ENCODE data around the gene SPATA13.

The SPATA13 gene

GRCh38 chr13:24263632-24264031 is 103.1 kb downstream of the SPATA13 start:
- no peak for DNase-seq

- no peak for DNase-seq
Measured at GRCh38 chr13:24264976-24265375, 104.5 kb downstream of the SPATA13 start.

GRCh38 chr13:24265453-24265852 is 104.9 kb downstream of the SPATA13 start:
- DNase-seq: no peak

GRCh38 chr13:24267274-24267673 is 106.8 kb downstream of the SPATA13 start:
- no peak for DNase-seq

GRCh38 chr13:24267801-24268200 is 107.3 kb downstream of the SPATA13 start:
- DNase-seq: no peak

GRCh38 chr13:24269821-24270220 is 109.3 kb downstream of the SPATA13 start:
- no peak for DNase-seq

GRCh38 chr13:24270639-24271141 is 110.2 kb downstream of the SPATA13 start:
- no peak for DNase-seq

GRCh38 chr13:24271231-24271600 is 110.7 kb downstream of the SPATA13 start:
- DNase-seq: no peak

GRCh38 chr13:24271601-24272451 is 111.3 kb downstream of the SPATA13 start:
- DNase-seq: no peak

- no peak for DNase-seq
Measured at GRCh38 chr13:24272452-24273161, 112.1 kb downstream of the SPATA13 start.

GRCh38 chr13:24273926-24274325 is 113.4 kb downstream of the SPATA13 start:
- no peak for DNase-seq

GRCh38 chr13:24274452-24275021 is 114.0 kb downstream of the SPATA13 start:
- no peak for DNase-seq

GRCh38 chr13:24275041-24275440 is 114.5 kb downstream of the SPATA13 start:
- no peak for DNase-seq

- DNase-seq: no peak
Measured at GRCh38 chr13:24276306-24276705, 115.8 kb downstream of the SPATA13 start.

GRCh38 chr13:24276861-24277260 is 116.3 kb downstream of the SPATA13 start:
- no peak for DNase-seq

GRCh38 chr13:24277761-24278160 is 117.2 kb downstream of the SPATA13 start:
- no peak for DNase-seq

GRCh38 chr13:24279327-24280110 is 119.0 kb downstream of the SPATA13 start:
- DNase-seq: no peak

GRCh38 chr13:24280720-24281119 is 120.2 kb downstream of the SPATA13 start:
- DNase-seq: no peak

- DNase-seq: no peak
Measured at GRCh38 chr13:24281188-24282008, 120.9 kb downstream of the SPATA13 start.

- DNase-seq: no peak
Measured at GRCh38 chr13:24282256-24282655, 121.7 kb downstream of the SPATA13 start.

GRCh38 chr13:24284889-24285565 is 124.5 kb downstream of the SPATA13 start:
- DNase-seq: no peak
